GM08714 (cell line): ENCODE data around the gene TM9SF3.

Source experiments
- H3K4me3 ChIP-seq: fragments of 200-500 bp; sonication (Bioruptor generic); 2 replicates; pipeline ENCODE4 v1.5.1; 2014; ENCODE audit warnings: mild to moderate bottlenecking, low read length, inconsistent platforms
- ZNF274 ChIP-seq: IDR thresholded peaks from 2 replicates; pipeline ENCODE4 v1.6.1; 2012; ENCODE audit warnings: mild to moderate bottlenecking, low read depth, low read length

The TM9SF3 gene

GRCh38 chr10:96516337-96516736 is 70.5 kb downstream of the TM9SF3 start:
- no peak for TF ChIP-seq ZNF274
- H3K4me3 ChIP-seq, result no peak overlapping the region

GRCh38 chr10:96513698-96514561 is 72.9 kb downstream of the TM9SF3 start, which contains the start of gene TLL2:
TSS of gene TLL2 (minus strand) at chr10:96513926. CDS start at chr10:96513685, 241 bp downstream.
- TF ChIP-seq ZNF274, result no peak
- peak within 1 kb of the TSS; percentile 73; the same call in 1 of the 2 replicates for H3K4me3 ChIP-seq

- no peak for TF ChIP-seq ZNF274
- H3K4me3 ChIP-seq, result peak overlapping the region; percentile 73; the same call in 1 of the 2 replicates
Measured at GRCh38 chr10:96513305-96513697, 73.5 kb downstream of the TM9SF3 start.

GRCh38 chr10:96512524-96513304 is 74.1 kb downstream of the TM9SF3 start:
- peak overlapping the region; percentile 73; the same call in 1 of the 2 replicates for H3K4me3 ChIP-seq
- no peak for TF ChIP-seq ZNF274

- no peak overlapping the region for H3K4me3 ChIP-seq
- TF ChIP-seq ZNF274, result no peak
Measured at GRCh38 chr10:96511044-96511945, 75.5 kb downstream of the TM9SF3 start.

GRCh38 chr10:96509017-96509641 is 77.7 kb downstream of the TM9SF3 start:
- H3K4me3 ChIP-seq, result no peak overlapping the region
- TF ChIP-seq ZNF274, result no peak

- no peak for TF ChIP-seq ZNF274
- no peak overlapping the region for H3K4me3 ChIP-seq
Measured at GRCh38 chr10:96507044-96507443, 79.8 kb downstream of the TM9SF3 start.

- no peak for TF ChIP-seq ZNF274
- no peak overlapping the region for H3K4me3 ChIP-seq
Measured at GRCh38 chr10:96505150-96506136, 81.4 kb downstream of the TM9SF3 start.

- H3K4me3 ChIP-seq, result no peak overlapping the region
- TF ChIP-seq ZNF274, result no peak
Measured at GRCh38 chr10:96502561-96503282, 84.1 kb downstream of the TM9SF3 start.

GRCh38 chr10:96501985-96502384 is 84.8 kb downstream of the TM9SF3 start:
- H3K4me3 ChIP-seq, result no peak overlapping the region
- no peak for TF ChIP-seq ZNF274

GRCh38 chr10:96500519-96500918 is 86.3 kb downstream of the TM9SF3 start:
- H3K4me3 ChIP-seq, result no peak overlapping the region
- no peak for TF ChIP-seq ZNF274

- H3K4me3 ChIP-seq, result no peak overlapping the region
- TF ChIP-seq ZNF274, result no peak
Measured at GRCh38 chr10:96500050-96500449, 86.8 kb downstream of the TM9SF3 start.
